HG02973 (cell line): Measurements from ENCODE around the gene SPATA6L.

Experiments used
- ATAC-seq: cut with Tn5 transposase; IDR thresholded peaks from one replicate; pipeline ENCODE4 v1.9.1; 2021; ENCODE audit warnings: moderate library complexity; ENCODE audit not compliant: unreplicated experiment

Gene SPATA6L

GRCh38 chr9:4558371-4558998 is 107.8 kb downstream of the SPATA6L start:
- no peak for ATAC-seq

- ATAC-seq: no peak
Observed at GRCh38 chr9:4555236-4555635, 111.0 kb downstream of the SPATA6L start.

- ATAC-seq: no peak
Observed at GRCh38 chr9:4553951-4554381, 112.3 kb downstream of the SPATA6L start.

GRCh38 chr9:4550777-4551484 is 115.3 kb downstream of the SPATA6L start:
- ATAC-seq: no peak

- ATAC-seq: no peak
Observed at GRCh38 chr9:4549751-4550295, 116.5 kb downstream of the SPATA6L start.

DNA sequence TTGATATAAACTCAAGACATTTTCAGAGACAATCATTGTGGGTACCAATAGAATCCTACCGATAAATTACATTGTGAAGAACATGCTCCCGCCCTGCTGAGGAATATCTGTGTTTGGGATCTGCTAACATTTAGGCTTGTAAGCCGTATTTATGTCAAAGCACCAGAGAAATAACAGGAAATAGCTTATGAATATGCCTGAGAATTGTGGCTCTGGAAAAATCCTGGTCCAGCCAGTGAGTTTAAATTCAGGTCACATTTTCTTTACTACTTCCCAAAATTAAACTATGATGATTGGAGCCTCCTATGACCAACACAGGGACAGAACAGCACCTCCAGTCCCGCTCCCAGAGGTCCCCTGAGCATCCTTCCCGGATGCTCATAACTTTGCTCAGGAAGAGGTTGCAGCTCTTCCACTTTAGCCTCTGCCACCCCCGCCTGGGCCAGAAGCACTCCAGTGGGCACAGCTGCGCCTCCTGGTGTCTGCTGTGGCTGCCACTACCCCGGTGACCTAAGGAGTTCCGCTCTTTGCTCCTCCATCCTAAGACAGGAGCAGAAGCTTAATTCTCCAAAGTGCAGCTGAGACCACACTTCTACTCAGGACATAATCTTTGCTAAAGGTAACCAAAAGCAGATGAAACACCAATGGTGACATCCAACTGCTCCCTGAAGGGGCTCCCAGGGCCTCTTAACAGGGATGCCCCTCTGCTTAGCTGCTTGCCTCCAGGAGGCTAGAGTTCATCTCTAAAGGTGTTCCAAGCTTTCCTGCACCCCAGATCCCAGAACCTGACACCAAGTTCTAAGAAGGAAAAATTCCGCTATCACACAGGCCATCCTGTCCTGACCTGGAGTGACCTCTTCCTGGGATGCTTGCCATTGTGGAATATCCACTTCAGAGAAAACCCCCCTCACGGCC is 117.2 kb downstream of the SPATA6L start:
- no peak for ATAC-seq
